Transverse colon (tissue), 4 donors: ENCODE data around the gene TMEM117.
A peak's percentile ranks its signal among the peaks of the same experiment; 100 is the strongest.

Source experiments
- CTCF ChIP-seq, 5 experiments: fragments of 200-600 bp in 3 of 5; fragments of 450-650 bp in 2 of 5; sonication (generic) in 3 of 5; IDR thresholded peaks; 1 replicate in 2 of 5; 2 replicates in 3 of 5; pipeline ENCODE4 v1.5.1; 2016 to 2017; ENCODE audit warnings: antibody characterized with exemption in 5 of 5, inconsistent platforms in 3 of 5, mild to moderate bottlenecking in 2 of 5, moderate library complexity in 1 of 5
- EP300 ChIP-seq: sonication (generic); formaldehyde crosslinking; IDR thresholded peaks from one replicate; pipeline ENCODE4 v1.6.1; 2017; ENCODE audit warnings: antibody characterized with exemption, low read depth
- POLR2A ChIP-seq: fragments of 450-650 bp; IDR thresholded peaks from one replicate; pipeline ENCODE4 v1.6.1; 2016; ENCODE audit warnings: antibody characterized with exemption, mild to moderate bottlenecking, moderate library complexity
- POLR2AphosphoS5 ChIP-seq, 3 donors: sonication (generic); formaldehyde crosslinking; IDR thresholded peaks; one replicate each; pipeline ENCODE4 v1.6.1; 2016; ENCODE audit warnings: antibody characterized with exemption in 3 of 3

- peak in 1 of 5 experiments; percentile 21 for TF ChIP-seq CTCF (IDR thresholded peaks at IDR 0.05)
- no peak for TF ChIP-seq POLR2A
- TF ChIP-seq POLR2AphosphoS5 (IDR thresholded peaks at IDR 0.05) = peak in 1 of 3 donors; percentile 21
- TF ChIP-seq EP300 = no peak
Observed at GRCh38 chr12:44296624-44297197, 460.8 kb downstream of the TMEM117 start.
